ENCODE results near the gene GEMIN5.

Gene GEMIN5

DNA sequence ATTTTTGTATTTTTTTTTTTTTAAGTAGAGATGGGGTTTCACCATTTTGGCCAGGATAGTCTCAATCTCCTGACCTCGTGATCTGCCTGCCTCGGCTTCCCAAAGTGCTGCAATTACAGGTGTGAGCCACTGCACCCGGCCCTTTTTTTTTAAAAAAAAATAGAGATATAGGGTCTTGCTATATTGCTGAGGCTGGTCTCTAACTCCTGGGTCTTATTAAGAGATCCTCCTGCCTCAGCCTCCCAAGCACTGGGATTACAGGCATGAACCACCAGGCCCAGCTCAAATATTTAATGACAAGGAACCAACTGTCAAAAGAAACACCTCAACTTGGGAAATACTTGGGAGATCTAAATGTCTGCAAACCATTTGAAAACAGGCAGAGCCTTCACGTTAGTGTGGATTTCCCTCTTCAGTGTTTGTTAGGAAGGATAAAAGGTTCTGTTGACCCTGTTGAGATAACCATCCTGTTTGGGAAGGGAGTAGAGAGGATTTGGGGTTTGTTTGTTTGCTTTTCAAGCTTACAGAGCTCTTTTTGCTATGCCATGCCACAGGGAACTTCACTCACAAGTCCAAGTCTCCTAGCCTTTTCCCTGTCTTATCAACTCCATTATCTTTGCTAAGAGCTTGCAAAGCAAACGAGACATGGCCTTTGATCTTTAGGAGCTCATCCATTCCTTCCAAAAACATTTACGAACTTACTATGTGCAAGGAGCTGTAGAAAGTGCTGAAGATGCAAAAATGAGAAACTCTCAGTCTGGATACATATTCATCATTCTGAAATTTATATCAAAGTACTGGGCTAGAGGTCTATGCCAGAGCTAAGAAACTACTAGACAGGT lies 95.1 kb downstream of the GEMIN5 start:
- FAIRE-seq: no peak

DNA sequence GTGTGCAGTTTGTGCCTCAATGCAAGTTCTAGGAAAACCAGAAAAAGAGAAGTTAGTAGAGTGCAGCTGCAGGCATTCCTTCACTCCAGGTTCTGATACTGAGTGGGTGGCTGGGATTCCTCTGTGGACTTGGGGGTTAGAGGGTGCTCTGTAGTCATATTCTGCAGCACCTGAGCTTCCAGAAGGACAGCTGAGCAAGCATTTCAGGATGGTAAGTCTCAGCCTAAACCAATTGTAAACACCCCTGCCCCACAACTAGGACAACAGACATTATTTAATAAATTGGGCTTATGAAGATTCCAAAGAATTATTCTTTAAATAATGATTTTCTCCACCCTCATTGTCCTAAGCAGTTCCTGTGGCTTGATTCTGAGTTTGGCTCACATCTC lies 96.7 kb downstream of the GEMIN5 start:
- FAIRE-seq: no peak

DNA sequence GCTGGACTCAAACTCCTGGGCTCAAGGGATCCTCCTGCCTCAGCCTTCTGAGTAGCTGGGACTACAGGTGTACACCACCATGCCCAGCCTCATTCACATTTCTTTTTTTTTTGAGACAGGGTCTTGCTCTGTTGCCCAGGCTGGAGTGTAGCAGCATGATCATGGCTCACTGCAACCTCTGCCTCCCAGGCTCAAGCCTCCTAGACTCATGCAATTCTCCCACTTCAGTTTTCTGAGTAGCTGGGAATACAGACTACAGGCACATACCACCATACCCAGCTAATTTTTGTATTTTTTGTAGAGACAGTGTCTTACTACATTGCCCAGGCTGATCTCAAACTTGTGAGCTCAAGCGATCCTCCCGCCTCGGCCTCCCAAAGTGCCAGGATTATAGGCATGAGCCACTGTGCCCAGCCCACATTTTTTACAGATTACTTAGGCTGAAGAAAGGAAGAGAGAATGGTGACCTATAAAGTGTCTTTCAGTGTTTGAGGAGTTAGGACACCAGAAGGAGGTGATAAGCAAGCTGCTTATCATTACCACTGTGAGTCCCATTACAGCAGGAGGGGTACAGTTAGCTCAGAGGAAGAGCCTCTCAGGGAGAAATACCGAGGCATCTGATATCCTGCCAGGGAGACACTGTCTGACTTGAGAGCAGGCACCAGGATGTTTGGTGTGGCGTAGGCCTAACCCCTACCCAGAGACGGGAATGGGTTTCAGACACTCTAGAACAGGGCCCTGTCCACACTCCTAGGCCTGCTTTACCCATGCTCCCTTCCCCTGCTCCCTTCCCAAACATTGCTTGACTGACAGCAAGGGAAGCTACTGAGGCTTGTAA lies 97.4 kb downstream of the GEMIN5 start:
- FAIRE-seq: no peak
